ENCODE measurements around the gene ATRN.
"Not testable (repeated sequence)": the region's sequence is repeated elsewhere in the genome, so short reads cannot be mapped to it uniquely, and the experiment has no call there.

The ATRN gene

DNA sequence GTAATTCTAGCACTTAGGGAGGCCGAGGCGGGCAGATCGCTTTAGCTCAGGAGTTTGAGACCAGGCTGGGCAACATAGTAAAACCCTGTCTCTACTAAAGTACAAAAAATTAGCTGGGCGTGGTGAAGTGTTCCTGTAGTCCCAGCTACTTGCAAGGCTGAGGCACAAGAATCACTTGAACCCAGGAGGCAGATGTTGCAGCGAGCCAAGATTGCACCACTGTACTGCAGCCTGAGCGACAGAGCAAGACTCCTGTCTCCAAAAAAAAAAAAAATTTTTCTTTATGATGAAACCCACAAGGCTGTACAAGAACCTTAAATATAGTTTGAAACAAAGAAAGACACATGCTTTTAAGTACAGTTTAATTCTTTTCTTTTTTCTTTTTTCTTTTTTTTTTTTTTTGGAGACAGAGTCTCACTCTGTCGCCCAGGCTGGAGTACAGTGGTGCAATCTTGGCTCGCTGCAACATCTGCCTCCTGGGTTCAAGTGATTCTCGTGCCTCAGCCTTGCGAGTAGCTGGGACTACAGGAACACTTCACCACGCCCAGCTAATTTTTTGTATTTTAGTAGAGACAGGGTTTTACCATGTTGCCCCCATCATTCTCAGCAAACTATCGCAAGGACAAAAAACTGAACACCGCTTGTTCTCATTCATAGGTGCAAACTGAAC is 144.5 kb downstream of the ATRN start:
- not testable (repeated sequence) for H3K9ac ChIP-seq (ENCODE audit: low read depth, low read length); H3K36me3 ChIP-seq (ENCODE audit: insufficient read depth, low read depth, low read length); H3K27me3 ChIP-seq (ENCODE audit: insufficient read depth, low read length); H3K27ac ChIP-seq (ENCODE audit: low read length); H3K4me3 ChIP-seq (ENCODE audit: low read length); H3K9me3 ChIP-seq (ENCODE audit: insufficient read depth, low read depth, low read length); H3K4me1 ChIP-seq (ENCODE audit: insufficient read depth, low read length)

DNA sequence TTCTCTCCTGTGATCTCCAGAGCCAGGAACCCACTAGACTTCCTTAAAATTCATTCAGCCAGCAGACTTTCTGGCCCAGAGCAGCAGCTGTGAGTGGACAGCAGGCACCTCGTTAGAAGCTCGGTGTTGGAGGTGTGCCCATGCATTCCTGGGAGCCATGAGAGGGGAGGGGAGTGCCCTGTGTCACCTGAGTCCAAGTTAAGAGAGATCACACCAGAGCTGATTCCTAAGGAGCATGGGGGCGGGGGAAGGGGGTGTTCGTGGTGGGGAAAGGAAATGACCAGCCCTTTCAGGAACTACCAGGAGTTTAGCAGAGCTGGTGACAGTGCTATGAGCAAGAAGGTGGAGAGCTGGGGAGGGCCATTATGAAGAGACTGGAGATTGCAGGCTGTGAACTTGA is 145.4 kb downstream of the ATRN start:
- Histone ChIP-seq H3K27ac (ENCODE audit: low read length) (no peak overlapping the region), H3K4me1 (ENCODE audit: insufficient read depth, low read length) (peaks cover 3% of the 10 kb centered on the region), H3K9me3 (ENCODE audit: insufficient read depth, low read depth, low read length) (no peaks in the 10 kb centered on the region), H3K36me3 (ENCODE audit: insufficient read depth, low read depth, low read length) (no peaks in the 10 kb centered on the region), H3K27me3 (ENCODE audit: insufficient read depth, low read length) (no peaks in the 10 kb centered on the region), H3K4me3 (ENCODE audit: low read length) (no peak overlapping the region), H3K9ac (ENCODE audit: low read depth, low read length) (no peak overlapping the region)

DNA sequence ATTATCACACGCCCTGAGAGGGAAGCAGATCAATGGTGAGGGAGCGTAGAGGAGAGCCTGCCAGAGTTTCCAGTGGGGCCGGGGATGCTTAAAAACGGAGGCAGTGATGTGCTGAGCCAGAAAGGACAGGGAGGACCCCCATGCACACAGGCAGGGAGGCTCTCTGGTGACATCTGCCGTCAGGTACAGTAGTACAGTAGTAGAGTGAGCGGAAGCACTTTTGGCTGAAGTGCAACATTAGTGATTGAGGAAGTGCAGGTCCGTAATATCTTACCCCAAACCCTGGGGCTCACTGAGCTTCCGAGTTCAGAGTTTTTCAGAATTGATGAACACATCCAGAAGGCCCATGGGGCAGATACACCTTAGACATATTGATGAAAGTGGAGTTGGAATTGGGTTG is 150.3 kb downstream of the ATRN start:
- no peak overlapping the region for H3K27ac ChIP-seq (ENCODE audit: low read length)
- H3K27me3 ChIP-seq (ENCODE audit: insufficient read depth, low read length) = no peaks in the 10 kb centered on the region
- H3K9ac ChIP-seq (ENCODE audit: low read depth, low read length) = no peak overlapping the region
- H3K36me3 ChIP-seq (ENCODE audit: insufficient read depth, low read depth, low read length) = no peaks in the 10 kb centered on the region
- H3K4me1 ChIP-seq (ENCODE audit: insufficient read depth, low read length) = peaks cover 1% of the 10 kb centered on the region
- H3K4me3 ChIP-seq (ENCODE audit: low read length) = no peak overlapping the region
- no peaks in the 10 kb centered on the region for H3K9me3 ChIP-seq (ENCODE audit: insufficient read depth, low read depth, low read length)

DNA sequence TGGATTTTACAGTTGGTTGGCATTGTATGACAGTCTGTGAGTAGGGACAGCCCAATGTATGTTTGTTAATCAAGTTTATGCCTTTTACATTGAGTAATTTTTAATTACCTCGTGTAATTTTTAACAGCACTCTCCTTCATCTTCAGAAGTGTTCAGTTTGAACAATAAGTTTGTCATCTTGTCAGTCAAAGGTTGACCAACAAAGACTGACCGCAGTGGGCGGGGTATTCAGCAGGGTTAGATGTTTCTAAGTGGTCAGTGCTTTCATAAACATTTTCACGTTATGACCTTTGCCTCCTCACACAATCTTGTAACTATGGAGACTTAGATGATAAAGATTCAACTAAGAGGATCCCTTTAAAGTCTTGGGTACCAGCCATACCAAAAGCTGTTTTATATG is 151.6 kb downstream of the ATRN start:
- H3K9me3 ChIP-seq (ENCODE audit: insufficient read depth, low read depth, low read length) = no peaks in the 10 kb centered on the region
- no peak overlapping the region for H3K9ac ChIP-seq (ENCODE audit: low read depth, low read length)
- H3K4me1 ChIP-seq (ENCODE audit: insufficient read depth, low read length) = no peaks in the 10 kb centered on the region
- no peak overlapping the region for H3K4me3 ChIP-seq (ENCODE audit: low read length)
- H3K27ac ChIP-seq (ENCODE audit: low read length) = no peak overlapping the region
- no peaks in the 10 kb centered on the region for H3K36me3 ChIP-seq (ENCODE audit: insufficient read depth, low read depth, low read length)
- no peaks in the 10 kb centered on the region for H3K27me3 ChIP-seq (ENCODE audit: insufficient read depth, low read length)

DNA sequence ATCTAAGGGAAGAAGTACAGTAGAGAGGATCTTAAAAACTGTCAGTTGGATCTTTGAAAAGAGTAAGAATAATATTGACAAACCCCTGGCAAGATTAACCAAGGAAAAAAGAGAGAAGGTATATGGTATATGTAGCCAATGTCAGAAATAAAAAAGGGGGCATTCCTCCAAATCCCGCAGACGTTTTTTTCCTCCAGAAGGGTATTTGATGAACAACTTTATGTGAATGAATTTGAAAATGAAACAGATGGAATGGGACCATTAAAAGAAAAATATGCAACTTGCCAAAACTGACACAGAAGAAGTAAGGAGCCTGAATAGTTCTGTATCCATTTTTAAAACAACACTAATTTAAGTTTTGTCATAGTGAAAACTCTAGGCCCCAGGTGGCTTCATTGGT is 156.7 kb downstream of the ATRN start:
- Histone ChIP-seq H3K9me3 (ENCODE audit: insufficient read depth, low read depth, low read length) (no peaks in the 10 kb centered on the region), H3K4me3 (ENCODE audit: low read length) (no peak overlapping the region), H3K4me1 (ENCODE audit: insufficient read depth, low read length) (peaks cover 5% of the 10 kb centered on the region; the same call in 1 of the 2 replicates), H3K27me3 (ENCODE audit: insufficient read depth, low read length) (no peaks in the 10 kb centered on the region), H3K36me3 (ENCODE audit: insufficient read depth, low read depth, low read length) (no peaks in the 10 kb centered on the region), H3K27ac (ENCODE audit: low read length) (no peak overlapping the region), H3K9ac (ENCODE audit: low read depth, low read length) (no peak overlapping the region)

DNA sequence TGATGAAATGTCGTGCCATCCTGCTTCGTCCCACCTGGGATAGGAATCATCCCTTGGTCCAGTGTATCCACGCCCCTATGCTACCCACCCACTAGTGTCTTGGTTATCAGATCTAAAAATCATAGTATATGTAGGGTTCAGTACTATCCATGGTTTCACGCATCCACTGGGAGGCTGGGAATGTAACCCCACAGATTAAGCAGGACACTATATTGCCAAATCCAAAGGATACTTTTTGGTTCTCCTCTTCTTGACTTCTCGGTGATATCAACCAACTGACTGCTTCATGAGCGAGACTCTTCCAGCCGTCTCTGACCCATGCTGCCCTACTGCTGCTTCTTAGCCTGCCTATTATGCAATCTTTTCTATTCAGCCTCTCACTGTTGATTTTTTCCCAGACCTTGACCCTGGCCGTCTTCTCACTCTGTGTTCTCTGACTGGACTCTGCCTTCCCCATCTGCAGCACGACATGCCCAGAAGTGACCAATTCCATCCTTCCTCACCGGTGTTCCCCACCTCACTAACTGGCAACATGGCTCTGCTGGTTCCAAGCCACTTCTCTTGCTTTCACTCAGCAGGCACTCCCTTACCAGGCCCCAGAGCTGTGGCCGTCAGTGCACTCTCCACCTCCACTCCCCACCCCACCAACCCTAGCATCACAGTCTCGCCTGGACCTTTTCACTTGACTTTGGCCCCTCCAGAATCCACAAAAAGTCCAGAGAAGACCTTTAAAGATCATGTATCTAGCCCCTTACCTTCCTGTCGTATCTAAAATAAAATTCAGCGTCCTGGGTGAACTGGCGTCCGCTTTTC is 157.9 kb downstream of the ATRN start:
- Histone ChIP-seq H3K9me3 (ENCODE audit: insufficient read depth, low read depth, low read length) (no peaks in the 10 kb centered on the region), H3K4me3 (ENCODE audit: low read length) (no peak overlapping the region), H3K9ac (ENCODE audit: low read depth, low read length) (no peak overlapping the region), H3K27ac (ENCODE audit: low read length) (no peak overlapping the region), H3K36me3 (ENCODE audit: insufficient read depth, low read depth, low read length) (no peaks in the 10 kb centered on the region), H3K4me1 (ENCODE audit: insufficient read depth, low read length) (peaks cover 5% of the 10 kb centered on the region; the same call in 1 of the 2 replicates), H3K27me3 (ENCODE audit: insufficient read depth, low read length) (no peaks in the 10 kb centered on the region)

DNA sequence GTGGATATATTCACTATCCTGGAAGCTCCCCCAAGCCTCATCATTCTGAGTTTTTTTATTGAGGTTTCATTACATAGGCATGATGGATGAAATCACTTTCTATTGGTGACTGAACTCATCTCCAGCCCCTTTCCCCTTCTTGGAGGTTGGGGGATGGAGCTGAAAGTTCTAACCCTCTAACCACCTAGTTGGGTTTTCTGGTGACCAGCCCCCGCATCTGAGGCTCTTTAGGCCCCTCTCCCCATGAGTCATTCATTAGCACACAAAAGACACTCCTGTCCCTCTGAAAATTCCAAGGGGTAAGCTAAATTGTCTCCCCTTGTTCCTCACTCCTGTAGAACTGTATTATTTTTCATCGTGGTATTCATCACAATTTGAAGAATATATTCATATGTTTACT is 159.1 kb downstream of the ATRN start:
- Histone ChIP-seq H3K9ac (ENCODE audit: low read depth, low read length) (no peak overlapping the region), H3K9me3 (ENCODE audit: insufficient read depth, low read depth, low read length) (no peaks in the 10 kb centered on the region), H3K27me3 (ENCODE audit: insufficient read depth, low read length) (no peaks in the 10 kb centered on the region), H3K27ac (ENCODE audit: low read length) (no peak overlapping the region), H3K4me3 (ENCODE audit: low read length) (no peak overlapping the region), H3K4me1 (ENCODE audit: insufficient read depth, low read length) (peaks cover 5% of the 10 kb centered on the region; the same call in 1 of the 2 replicates), H3K36me3 (ENCODE audit: insufficient read depth, low read depth, low read length) (no peaks in the 10 kb centered on the region)

DNA sequence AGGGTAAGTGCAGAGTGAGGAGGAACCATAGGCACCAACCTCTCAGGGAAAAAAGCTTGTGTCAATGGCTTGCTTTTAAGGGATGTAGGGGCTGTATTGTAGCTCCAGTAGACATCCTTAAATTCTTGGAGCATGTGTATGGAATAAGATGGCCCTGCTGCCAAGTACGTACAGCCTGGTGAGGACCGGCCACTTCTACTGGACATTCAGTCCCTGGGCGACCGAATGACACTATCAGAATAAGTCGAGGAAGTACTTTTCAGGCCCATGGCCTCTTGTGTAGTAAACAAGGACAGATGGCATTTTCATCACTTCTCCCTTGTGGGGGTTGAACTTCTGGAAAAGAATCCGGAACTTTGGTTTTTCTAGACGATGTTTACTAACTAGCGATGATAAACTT is 159.6 kb downstream of the ATRN start:
- H3K9me3 ChIP-seq (ENCODE audit: insufficient read depth, low read depth, low read length) = no peaks in the 10 kb centered on the region
- no peaks in the 10 kb centered on the region for H3K27me3 ChIP-seq (ENCODE audit: insufficient read depth, low read length)
- no peak overlapping the region for H3K9ac ChIP-seq (ENCODE audit: low read depth, low read length)
- H3K4me1 ChIP-seq (ENCODE audit: insufficient read depth, low read length) = peaks cover 5% of the 10 kb centered on the region; the same call in 1 of the 2 replicates
- H3K36me3 ChIP-seq (ENCODE audit: insufficient read depth, low read depth, low read length) = no peaks in the 10 kb centered on the region
- no peak overlapping the region for H3K4me3 ChIP-seq (ENCODE audit: low read length)
- no peak overlapping the region for H3K27ac ChIP-seq (ENCODE audit: low read length)

DNA sequence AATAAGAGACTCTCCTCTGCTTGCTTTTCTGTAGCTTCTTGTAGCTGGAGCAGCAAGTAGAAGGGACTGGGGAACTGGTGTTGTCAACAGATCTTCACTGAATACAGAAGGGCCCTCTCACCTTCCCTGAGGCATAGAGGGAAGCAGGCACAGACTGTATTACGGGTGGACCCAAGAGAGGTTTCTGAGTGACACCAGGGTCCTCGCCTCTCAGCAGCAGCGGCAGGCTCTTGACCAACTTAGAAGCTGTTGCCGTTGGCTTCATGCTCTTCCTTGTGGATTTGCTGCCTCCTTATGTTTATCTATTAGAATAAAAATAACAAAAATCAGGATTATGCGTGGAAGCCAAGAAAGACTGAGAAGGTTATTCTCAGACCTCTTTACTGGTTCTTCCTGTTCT is 160.7 kb downstream of the ATRN start:
- Histone ChIP-seq H3K36me3 (ENCODE audit: insufficient read depth, low read depth, low read length) (no peaks in the 10 kb centered on the region), H3K4me3 (ENCODE audit: low read length) (no peak overlapping the region), H3K27me3 (ENCODE audit: insufficient read depth, low read length) (no peaks in the 10 kb centered on the region), H3K9ac (ENCODE audit: low read depth, low read length) (no peak overlapping the region), H3K27ac (ENCODE audit: low read length) (no peak overlapping the region), H3K9me3 (ENCODE audit: insufficient read depth, low read depth, low read length) (no peaks in the 10 kb centered on the region), H3K4me1 (ENCODE audit: insufficient read depth, low read length) (peaks cover 5% of the 10 kb centered on the region; the same call in 1 of the 2 replicates)

DNA sequence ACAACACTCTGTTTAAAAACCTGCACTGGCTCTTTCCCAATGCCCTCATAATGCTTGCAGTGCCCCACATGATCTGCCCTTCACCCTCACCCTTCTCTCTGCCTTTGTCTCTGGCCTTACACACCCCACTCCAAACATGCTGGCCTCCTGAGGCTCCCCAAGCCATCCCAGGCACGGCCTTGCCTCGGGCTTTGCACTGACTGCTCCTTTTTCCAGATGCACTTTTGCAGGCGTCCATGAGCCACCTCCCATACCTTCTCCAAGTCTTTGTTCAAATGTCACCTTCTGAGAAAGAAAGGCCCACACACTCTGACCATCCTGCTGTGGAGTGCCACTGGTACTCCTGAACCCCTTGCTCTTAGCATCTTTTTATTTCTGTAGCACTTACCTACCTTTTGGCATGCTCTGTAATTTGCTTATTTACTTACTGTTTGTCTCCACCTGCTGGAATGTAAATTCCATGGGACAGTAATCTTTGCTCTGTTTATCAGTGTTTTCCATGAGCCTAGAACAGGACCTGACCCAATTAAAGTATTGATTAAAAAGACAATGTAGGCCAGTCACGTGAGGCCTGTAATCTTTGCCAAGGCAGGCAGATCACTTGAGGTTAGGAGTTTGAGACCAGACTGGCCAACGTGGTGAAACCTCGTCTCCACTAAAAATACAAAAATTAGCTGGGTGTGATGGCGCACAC is 161.6 kb downstream of the ATRN start:
- no peak overlapping the region for H3K4me3 ChIP-seq (ENCODE audit: low read length)
- no peak overlapping the region for H3K9ac ChIP-seq (ENCODE audit: low read depth, low read length)
- no peaks in the 10 kb centered on the region for H3K9me3 ChIP-seq (ENCODE audit: insufficient read depth, low read depth, low read length)
- H3K4me1 ChIP-seq (ENCODE audit: insufficient read depth, low read length) = peaks cover 5% of the 10 kb centered on the region; the same call in 1 of the 2 replicates
- no peaks in the 10 kb centered on the region for H3K36me3 ChIP-seq (ENCODE audit: insufficient read depth, low read depth, low read length)
- no peaks in the 10 kb centered on the region for H3K27me3 ChIP-seq (ENCODE audit: insufficient read depth, low read length)
- no peak overlapping the region for H3K27ac ChIP-seq (ENCODE audit: low read length)

DNA sequence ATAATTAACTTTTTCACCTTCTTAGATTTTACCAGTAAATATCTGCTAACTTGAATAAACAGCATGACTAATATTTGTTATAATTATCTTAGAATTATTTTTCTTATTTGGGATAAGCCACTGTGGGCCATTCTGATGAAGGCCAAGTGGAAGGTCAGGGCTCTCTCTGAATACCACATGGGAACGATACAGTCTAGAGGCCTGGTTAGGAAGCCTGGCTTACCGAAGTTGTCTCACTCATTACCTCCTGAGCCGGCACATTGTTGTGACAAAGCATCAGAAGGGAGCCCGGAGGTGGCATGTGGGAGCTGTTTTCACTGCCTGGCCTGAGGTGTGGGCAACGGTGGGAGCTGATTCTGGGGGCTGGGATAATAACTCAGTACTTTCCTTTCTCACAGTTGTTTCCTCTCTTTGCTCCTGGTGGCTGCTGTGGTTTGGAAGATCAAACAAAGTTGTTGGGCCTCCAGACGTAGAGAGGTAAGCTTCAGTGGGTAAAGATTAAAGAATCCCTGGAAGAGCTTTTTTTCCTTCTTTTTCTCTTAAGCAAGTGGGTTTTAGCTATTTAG is 163.2 kb downstream of the ATRN start:
- H3K27me3 ChIP-seq (ENCODE audit: insufficient read depth, low read length) = no peaks in the 10 kb centered on the region
- no peak overlapping the region for H3K27ac ChIP-seq (ENCODE audit: low read length)
- no peaks in the 10 kb centered on the region for H3K9me3 ChIP-seq (ENCODE audit: insufficient read depth, low read depth, low read length)
- no peak overlapping the region for H3K4me3 ChIP-seq (ENCODE audit: low read length)
- peaks cover 5% of the 10 kb centered on the region; the same call in 1 of the 2 replicates for H3K4me1 ChIP-seq (ENCODE audit: insufficient read depth, low read length)
- H3K9ac ChIP-seq (ENCODE audit: low read depth, low read length) = no peak overlapping the region
- H3K36me3 ChIP-seq (ENCODE audit: insufficient read depth, low read depth, low read length) = no peaks in the 10 kb centered on the region
